IPS DF 6.9 (cell line): ENCODE measurements around the gene ZEB2.
A peak's percentile ranks its signal among the peaks of the same experiment; 100 is the strongest.

Source experiments
- DNase-seq: peaks from one replicate; pipeline ENCODE4 v3.0.0-alpha.2; 2013; ENCODE audit warnings: low read depth, low spot score
- H3K27ac ChIP-seq: one replicate; pipeline ENCODE4 v1.5.1; 2013; ENCODE audit warnings: low read length, control low read depth
- H3K27me3 ChIP-seq: 2 replicates; pipeline ENCODE4 v1.6.1; 2013; ENCODE audit warnings: mild to moderate bottlenecking, low read length; ENCODE audit not compliant: control insufficient read depth, insufficient read depth
- H3K36me3 ChIP-seq: 2 replicates; pipeline ENCODE4 v1.6.1; 2013; ENCODE audit warnings: low read length; ENCODE audit not compliant: control insufficient read depth, insufficient read depth
- H3K4me1 ChIP-seq: 2 replicates; pipeline ENCODE4 v1.6.1; 2013; ENCODE audit warnings: low read length; ENCODE audit not compliant: control insufficient read depth, insufficient read depth
- H3K4me3 ChIP-seq: 2 replicates; pipeline ENCODE4 v1.5.1; 2013; ENCODE audit warnings: mild to moderate bottlenecking, low read length
- H3K9me3 ChIP-seq: 2 replicates; pipeline ENCODE4 v1.6.1; 2013; ENCODE audit warnings: low read length, inconsistent platforms; ENCODE audit not compliant: control insufficient read depth, insufficient read depth
- WGBS: extraction: QIAGEN DNeasy Blood & Tissue Kit; methylation state at CpG from one replicate; pipeline ENCODE4 v1.1.7; 2013; ENCODE audit warnings: mixed read lengths, missing lambda C conversion rate; ENCODE audit not compliant: insufficient read length, insufficient coverage; 5-methylcytosine and 5-hydroxymethylcytosine counted together

ZEB2 gene

GRCh38 chr2:144519934-144520731 is at the start of gene ZEB2:
Gene ZEB2, minus strand, starts transcription at chr2:144520119. Its CDS starts 2,769 bp downstream, at chr2:144517350.
- no peak within 1 kb of the TSS for H3K4me3 ChIP-seq
- H3K4me1 ChIP-seq: no peaks in the 10 kb centered on the region; the same call in 1 of the 2 replicates
- WGBS: no CpG with 5 or more reads among the region's 29 CpGs

GRCh38 chr2:144567745-144568144 is 47.8 kb upstream of the ZEB2 start:
- no CpG with 5 or more reads among the region's 4 CpGs for WGBS
- Histone ChIP-seq H3K27ac (no peak overlapping the region), H3K4me3 (no peak overlapping the region), H3K36me3 (no peaks in the 10 kb centered on the region), H3K4me1 (peaks cover 2% of the 10 kb centered on the region; the same call in 1 of the 2 replicates), H3K27me3 (no peaks in the 10 kb centered on the region), H3K9me3 (no peaks in the 10 kb centered on the region)
- peak; percentile 45 for DNase-seq

More at GRCh38 chr2:144519934-144520731, at the start of gene ZEB2:
- H3K36me3 ChIP-seq: no peaks in the 10 kb centered on the region
- no peak within 1 kb of the TSS for H3K27ac ChIP-seq
- no peaks in the 10 kb centered on the region for H3K9me3 ChIP-seq
- no peak for DNase-seq
- peaks cover 52% of the 10 kb centered on the region for H3K27me3 ChIP-seq

- H3K27ac ChIP-seq: no peak overlapping the region
- H3K4me1 ChIP-seq: peaks cover 2% of the 10 kb centered on the region; the same call in 1 of the 2 replicates
- H3K9me3 ChIP-seq: no peaks in the 10 kb centered on the region
- no peak overlapping the region for H3K4me3 ChIP-seq
- WGBS: no CpG with 5 or more reads among the region's 2 CpGs
- DNase-seq: no peak
- no peaks in the 10 kb centered on the region for H3K36me3 ChIP-seq
- no peaks in the 10 kb centered on the region for H3K27me3 ChIP-seq
Measured at GRCh38 chr2:144566448-144566847, 46.5 kb upstream of the ZEB2 start.

- Histone ChIP-seq H3K4me3 (no peak overlapping the region), H3K36me3 (no peaks in the 10 kb centered on the region), H3K27me3 (no peaks in the 10 kb centered on the region), H3K4me1 (no peaks in the 10 kb centered on the region), H3K9me3 (no peaks in the 10 kb centered on the region), H3K27ac (no peak overlapping the region)
- DNase-seq: no peak
- no CpG with 5 or more reads among the region's 1 CpG for WGBS
Measured at GRCh38 chr2:144560251-144560650, 40.3 kb upstream of the ZEB2 start.

- no peaks in the 10 kb centered on the region for H3K27me3 ChIP-seq
- no peak for DNase-seq
- no peaks in the 10 kb centered on the region for H3K4me1 ChIP-seq
- no CpG with 5 or more reads among the region's 3 CpGs for WGBS
- H3K4me3 ChIP-seq: no peak overlapping the region
- H3K36me3 ChIP-seq: no peaks in the 10 kb centered on the region
- H3K27ac ChIP-seq: no peak overlapping the region
- no peaks in the 10 kb centered on the region for H3K9me3 ChIP-seq
Measured at GRCh38 chr2:144559681-144560080, 39.8 kb upstream of the ZEB2 start.

GRCh38 chr2:144559242-144559641 is 39.3 kb upstream of the ZEB2 start:
- WGBS: no CpG with 5 or more reads among the region's 1 CpG
- no peak overlapping the region for H3K4me3 ChIP-seq
- DNase-seq: no peak

GRCh38 chr2:144554492-144555210 is 34.7 kb upstream of the ZEB2 start:
- Histone ChIP-seq H3K36me3 (no peaks in the 10 kb centered on the region), H3K4me3 (no peak overlapping the region), H3K4me1 (no peaks in the 10 kb centered on the region), H3K9me3 (no peaks in the 10 kb centered on the region), H3K27me3 (no peaks in the 10 kb centered on the region), H3K27ac (no peak overlapping the region)
- no peak for DNase-seq
- WGBS: no CpG with 5 or more reads among the region's 5 CpGs

More at GRCh38 chr2:144559242-144559641, 39.3 kb upstream of the ZEB2 start:
- Histone ChIP-seq H3K36me3 (no peaks in the 10 kb centered on the region), H3K9me3 (no peaks in the 10 kb centered on the region), H3K27ac (no peak overlapping the region), H3K27me3 (no peaks in the 10 kb centered on the region), H3K4me1 (no peaks in the 10 kb centered on the region)

- Histone ChIP-seq H3K4me3 (no peak overlapping the region), H3K4me1 (no peaks in the 10 kb centered on the region), H3K36me3 (no peaks in the 10 kb centered on the region), H3K9me3 (no peaks in the 10 kb centered on the region), H3K27me3 (no peaks in the 10 kb centered on the region), H3K27ac (no peak overlapping the region)
- DNase-seq: no peak
- WGBS: 100% methylated on average over 2 of the region's 3 CpGs
Measured at GRCh38 chr2:144553379-144553778, 33.5 kb upstream of the ZEB2 start.

- DNase-seq: no peak
- Histone ChIP-seq H3K9me3 (no peaks in the 10 kb centered on the region), H3K27me3 (no peaks in the 10 kb centered on the region), H3K4me1 (no peaks in the 10 kb centered on the region), H3K36me3 (no peaks in the 10 kb centered on the region), H3K27ac (no peak overlapping the region), H3K4me3 (no peak overlapping the region)
Measured at GRCh38 chr2:144552821-144553220, 32.9 kb upstream of the ZEB2 start.

- H3K27ac ChIP-seq: no peak overlapping the region
- WGBS: no CpG with 5 or more reads among the region's 3 CpGs
- no peak for DNase-seq
- no peaks in the 10 kb centered on the region for H3K4me1 ChIP-seq
- no peaks in the 10 kb centered on the region for H3K27me3 ChIP-seq
- H3K36me3 ChIP-seq: no peaks in the 10 kb centered on the region
- H3K4me3 ChIP-seq: no peak overlapping the region
- H3K9me3 ChIP-seq: no peaks in the 10 kb centered on the region
Measured at GRCh38 chr2:144550911-144551310, 31.0 kb upstream of the ZEB2 start.
